Sciatic nerve (tissue), 2 donors: ENCODE data around the gene BCL6. TPM values are rescaled to one million over a fixed set of nuclear protein-coding genes. Genes with fewer than 3 reads are reported as not detected.

ENCODE experiments used
- ATAC-seq: fragments of 200-7000 bp; cut with Tn5 transposase; one replicate; pipeline ENCODE4 v1.9.1; 2020; ENCODE audit warnings: mild to moderate bottlenecking, moderate library complexity
- DNase-seq: peaks from one replicate; pipeline ENCODE4 v3.0.0-alpha.2; 2020; ENCODE audit warnings: low spot score
- intact Hi-C: fragments of 100-400 bp; cut with DNase I; formaldehyde crosslinking; loops from one replicate; pipeline ENCODE4 v1.14.2; 2022
- total RNA-seq: library from RNA; stranded (reverse); fragmentation: NEBNext Ultra II Directional; extraction: Animal tissue kit (Norgen Biotek cat#: 25700); gene quantifications from one replicate; pipeline ENCODE4 v1.2.1, GENCODE V29; 2021
- donor health status: DM: no; HTN: no; CAD: no.
- donor health status: DM: no; HTN: no; CAD: no.

The BCL6 gene
- total RNA-seq, 1 donor from 2014 or later = 188 TPM

- no peak for DNase-seq
- intact Hi-C loops = no loop called here
- ATAC-seq = no peak
Measured at GRCh38 chr3:187765342-187765741, 20.1 kb upstream of the BCL6 start.

- DNase-seq (no peak), ATAC-seq (no peak)
- intact Hi-C loops = no loop called here
Measured at GRCh38 chr3:187763850-187764648, 18.8 kb upstream of the BCL6 start.

GRCh38 chr3:187762792-187763191, 17.5 kb upstream of the BCL6 start:
- DNase-seq (no peak), ATAC-seq (no peak)
- intact Hi-C loops = no loop called here

- intact Hi-C loops = no loop called here
- DNase-seq = no peak
- no peak for ATAC-seq
Measured at GRCh38 chr3:187759601-187760000, 14.3 kb upstream of the BCL6 start.

GRCh38 chr3:187758318-187758955, 13.2 kb upstream of the BCL6 start:
- ATAC-seq = no peak
- no peak for DNase-seq
- intact Hi-C loops = no loop called here

GRCh38 chr3:187753516-187753915, 8.2 kb upstream of the BCL6 start:
- intact Hi-C loops = no loop called here

GRCh38 chr3:187750513-187751123, 5.3 kb upstream of the BCL6 start:
- ATAC-seq = no peak
- DNase-seq = no peak
- intact Hi-C loops = no loop called here

More at GRCh38 chr3:187753516-187753915, 8.2 kb upstream of the BCL6 start:
- no peak for ATAC-seq
- DNase-seq = no peak

GRCh38 chr3:187750006-187750512, 4.8 kb upstream of the BCL6 start:
- intact Hi-C loops = no loop called here
- ATAC-seq = no peak
- no peak for DNase-seq

- ATAC-seq (peak; percentile 51), DNase-seq (peak; percentile 96)
- intact Hi-C loops = no loop called here
Measured at GRCh38 chr3:187748050-187748481, 2.8 kb upstream of the BCL6 start.

- no peak for DNase-seq
- no peak for ATAC-seq
- intact Hi-C loops = no loop called here
Measured at GRCh38 chr3:187747506-187747905, 2.2 kb upstream of the BCL6 start.

- DNase-seq = peak; percentile 60
- peak; percentile 16 for ATAC-seq
- intact Hi-C loops = no loop called here
Measured at GRCh38 chr3:187746442-187747281, 1.4 kb upstream of the BCL6 start.

GRCh38 chr3:187746059-187746441, 782 bp upstream of the BCL6 start:
- DNase-seq = no peak
- no peak for ATAC-seq
- intact Hi-C loops = no loop called here

GRCh38 chr3:187744169-187745151, 808 bp downstream of the BCL6 start:
- DNase-seq (peak; percentile 82), ATAC-seq (peak; percentile 34)
- intact Hi-C loops = no loop called here

- DNase-seq (peak; percentile 89), ATAC-seq (peak; percentile 4)
- intact Hi-C loops = loop anchor here (2.0 kb wide), 1 partner anchor 1203 kb away; no protein-coding TSS in a partner anchor
Measured at GRCh38 chr3:187743195-187744141, 1.8 kb downstream of the BCL6 start.

GRCh38 chr3:187742351-187743171, 2.7 kb downstream of the BCL6 start:
- DNase-seq = no peak
- no peak for ATAC-seq
- intact Hi-C loops = loop anchor here (2.0 kb wide), 1 partner anchor 1204 kb away; no protein-coding TSS in a partner anchor
